Stimulated activated CD4-positive, alpha-beta T cell treated with anti-CD3 and anti-CD28 coated beads, Interleukin-1b, Interleukin-23, amount 100 ng/mL, for 48 hours (primary cell): ENCODE data around the gene FAM156A.
"Not testable (repeated sequence)": the region's sequence is repeated elsewhere in the genome, so short reads cannot be mapped to it uniquely, and the experiment has no call there.

Experiments used
- DNase-seq: peaks from one replicate; pipeline ENCODE4 v3.0.0-alpha.2; 2020

The FAM156A gene, protein sequence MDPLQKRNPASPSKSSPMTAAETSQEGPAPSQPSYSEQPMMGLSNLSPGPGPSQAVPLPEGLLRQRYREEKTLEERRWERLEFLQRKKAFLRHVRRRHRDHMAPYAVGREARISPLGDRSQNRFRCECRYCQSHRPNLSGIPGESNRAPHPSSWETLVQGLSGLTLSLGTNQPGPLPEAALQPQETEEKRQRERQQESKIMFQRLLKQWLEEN

DNA sequence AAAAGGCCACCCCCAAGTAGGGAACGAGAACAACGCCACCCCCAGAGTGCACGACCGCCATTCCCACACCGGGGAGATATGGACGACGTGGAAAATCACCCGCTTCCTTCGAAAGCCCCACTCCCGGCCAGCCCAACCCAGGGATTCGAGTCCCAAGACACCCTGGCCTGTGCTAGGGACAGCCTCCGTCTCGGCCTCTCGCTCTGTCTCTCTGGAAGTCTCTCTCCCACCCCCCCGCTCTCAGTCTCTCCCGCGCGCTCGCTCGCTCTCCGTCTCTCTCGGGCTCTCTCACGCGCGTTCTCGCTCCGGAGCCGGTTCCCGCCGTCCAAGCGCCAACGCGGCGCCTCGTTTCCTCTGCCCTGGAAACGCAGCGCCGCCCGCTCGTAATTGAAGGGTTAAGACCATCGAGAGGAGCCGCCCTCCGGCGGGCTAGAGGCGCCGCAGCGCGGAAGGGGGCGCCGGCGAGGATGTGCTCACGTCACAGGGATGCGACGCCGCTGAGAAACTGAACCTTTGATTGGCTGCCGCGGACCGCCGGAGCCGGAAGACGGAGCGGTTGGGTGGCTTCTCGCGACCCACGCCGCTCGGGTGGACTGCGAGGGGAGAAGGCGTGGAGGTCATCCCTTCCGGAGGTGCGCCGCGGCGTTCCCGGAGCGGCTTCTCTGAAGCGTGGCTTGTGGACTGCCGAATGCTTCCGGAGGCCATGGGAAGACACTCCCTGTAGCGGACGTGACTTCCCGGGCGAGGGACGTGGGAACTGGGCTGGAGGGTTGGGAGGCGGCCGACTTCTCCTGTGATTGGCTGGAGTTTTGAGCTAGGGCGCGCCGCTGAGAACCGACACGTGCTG, at the start of gene FAM156A:
Gene FAM156A, minus strand, starts transcription at position 406 of the 847 bp plus-strand sequence. CDS start 9,930 bp downstream, outside the sequence.
- DNase-seq: not testable (repeated sequence)

- no peak for DNase-seq
These were observed 47.0 kb upstream of the FAM156A start for GRCh38 chrX:53005327-53005726.

GRCh38 chrX:53004811-53005210, 46.5 kb upstream of the FAM156A start:
- no peak for DNase-seq

DNA sequence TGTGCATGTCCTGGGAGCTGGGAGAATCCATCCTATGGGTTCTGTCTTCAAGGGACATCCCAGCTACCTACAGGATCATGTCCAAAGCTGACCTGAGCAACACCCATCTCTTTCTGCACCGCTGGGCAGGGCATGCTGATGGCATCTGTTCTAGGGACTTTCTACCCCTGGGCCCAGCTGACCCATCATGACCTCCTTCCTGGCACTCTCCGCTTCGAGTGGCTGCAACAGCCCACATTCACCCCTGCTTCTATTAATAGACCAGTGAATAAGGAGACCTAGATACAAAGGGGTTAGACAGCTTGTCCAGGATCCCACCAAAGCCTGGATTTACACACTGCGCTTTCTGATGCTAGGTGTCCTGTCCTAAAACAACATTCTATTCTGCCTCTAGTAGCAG, 45.7 kb upstream of the FAM156A start:
- DNase-seq: no peak

GRCh38 chrX:53003111-53003510, 44.8 kb upstream of the FAM156A start:
- DNase-seq: no peak

GRCh38 chrX:53001958-53002357, 43.6 kb upstream of the FAM156A start:
- DNase-seq: no peak

- DNase-seq: no peak
These were observed 42.3 kb upstream of the FAM156A start for GRCh38 chrX:53000447-53001135.

DNA sequence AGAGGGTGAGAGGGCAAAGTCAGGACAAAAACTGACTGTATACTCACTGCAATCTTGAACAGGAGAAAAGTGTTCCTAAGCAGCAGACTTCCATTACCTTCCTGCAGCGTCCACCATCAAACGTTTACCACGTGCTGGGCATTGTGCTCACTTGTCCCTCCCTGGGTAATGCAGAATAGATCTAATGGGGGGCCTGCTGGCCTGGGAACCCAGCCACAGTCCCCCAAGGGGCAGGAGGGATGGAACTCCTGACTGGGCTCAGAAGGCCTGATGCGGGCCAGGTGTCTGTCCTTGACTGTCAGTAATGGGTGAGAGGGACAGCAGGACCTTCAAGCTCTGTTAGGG, 37.6 kb upstream of the FAM156A start:
- no peak for DNase-seq

DNA sequence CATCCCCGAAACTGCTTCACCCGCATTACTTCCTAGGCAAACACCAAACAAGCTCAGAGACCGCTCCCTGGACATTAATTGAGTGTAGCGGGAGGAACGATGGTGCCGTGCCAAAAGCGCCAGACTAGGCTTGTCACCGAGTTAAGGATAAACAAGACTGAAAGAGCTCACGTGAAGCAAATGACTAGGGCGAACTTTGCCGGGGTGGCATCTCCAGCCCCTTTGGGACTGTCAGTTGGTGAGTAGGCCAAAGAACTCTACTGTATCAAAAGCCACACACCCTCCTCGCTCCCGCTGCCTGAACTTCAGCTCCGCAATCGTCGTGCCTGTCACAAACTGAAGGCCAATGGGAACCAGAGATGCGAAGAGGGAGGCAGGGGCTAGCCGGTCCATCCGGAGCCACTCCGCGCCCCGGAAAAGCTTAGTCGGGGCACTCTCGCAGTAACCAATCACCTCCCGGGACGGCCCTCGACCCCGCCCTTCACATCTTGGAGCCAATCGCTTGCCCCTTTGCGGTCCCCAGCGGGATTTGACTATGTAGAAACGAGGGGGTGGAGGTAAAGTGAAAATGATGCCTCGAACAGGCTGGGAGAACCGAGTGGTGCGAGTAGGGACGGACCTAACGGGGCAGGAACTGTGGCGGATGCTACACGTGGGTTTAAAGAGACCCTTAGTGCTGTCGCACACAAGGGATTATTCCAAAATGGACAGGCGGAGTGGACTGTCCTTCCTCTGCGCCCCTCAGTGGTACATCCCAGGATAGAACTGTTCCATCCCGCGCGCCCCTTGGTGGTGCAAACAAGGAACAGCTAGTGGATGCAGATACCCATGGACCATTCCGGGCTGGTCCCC, 37.0 kb upstream of the FAM156A start:
- DNase-seq: peak; percentile 93

GRCh38 chrX:52990848-52991247, 32.5 kb upstream of the FAM156A start:
- DNase-seq: no peak

- peak; percentile 61 for DNase-seq
These were observed 31.8 kb upstream of the FAM156A start for GRCh38 chrX:52990011-52990631.

- peak; percentile 51 for DNase-seq
These were observed 30.9 kb upstream of the FAM156A start for GRCh38 chrX:52988985-52989917.

DNA sequence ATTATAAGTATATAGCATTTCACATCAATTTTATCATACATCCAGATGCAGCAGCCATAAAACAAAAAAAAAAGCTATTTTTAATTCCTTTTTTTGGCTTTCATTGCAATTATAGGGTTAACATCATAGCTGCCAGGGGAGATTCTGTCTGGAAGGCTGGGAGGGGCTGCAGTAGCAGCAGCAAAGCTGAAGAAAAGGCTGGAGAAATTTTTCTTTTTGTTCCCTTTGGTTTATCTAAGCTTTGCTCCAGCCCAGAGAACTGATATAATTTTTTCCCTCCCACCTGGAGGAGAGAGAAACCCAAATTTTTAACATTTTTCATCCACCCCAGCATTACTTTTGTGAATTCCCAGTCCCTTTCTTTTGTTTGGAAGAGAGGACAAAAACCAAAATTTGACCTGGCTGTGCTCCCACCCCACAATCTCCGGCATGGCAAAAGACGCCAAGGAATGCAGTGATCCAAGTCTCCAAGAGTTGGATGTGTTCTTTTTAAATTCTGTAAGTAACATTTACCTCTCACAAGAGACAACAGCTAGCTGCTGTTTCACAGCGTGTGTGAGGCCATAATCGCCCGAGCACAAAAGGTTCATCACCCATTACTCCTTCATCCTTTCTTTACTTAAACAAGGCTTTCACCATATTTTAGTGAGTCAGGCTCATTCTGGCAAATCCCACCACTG, 25.1 kb upstream of the FAM156A start:
- no peak for DNase-seq

- DNase-seq: no peak
These were observed 21.7 kb upstream of the FAM156A start for GRCh38 chrX:52979993-52980392.

DNA sequence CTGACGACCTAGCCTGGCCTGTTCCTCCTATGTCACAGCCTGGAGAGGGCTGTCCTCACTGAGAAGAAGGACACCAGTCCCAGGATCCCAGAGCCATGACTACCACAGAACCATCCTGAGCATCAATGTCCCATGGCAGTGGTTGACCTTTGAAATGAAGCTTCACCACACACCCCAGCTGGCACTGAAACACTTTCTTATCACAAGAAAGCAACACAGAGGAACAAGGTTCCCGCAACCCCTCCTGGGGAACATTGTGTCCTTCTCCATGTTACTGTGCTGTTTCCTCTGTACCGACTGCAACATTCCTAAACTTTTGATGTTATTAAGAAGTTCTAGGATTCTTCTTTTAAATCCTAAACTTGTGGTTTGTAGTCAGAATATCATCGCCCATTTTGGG, 21.2 kb upstream of the FAM156A start:
- no peak for DNase-seq

- DNase-seq: no peak
These were observed 19.6 kb upstream of the FAM156A start for GRCh38 chrX:52977953-52978352.

GRCh38 chrX:52975576-52975975, 17.3 kb upstream of the FAM156A start:
- not testable (repeated sequence) for DNase-seq

- DNase-seq: not testable (repeated sequence)
These were observed 16.1 kb upstream of the FAM156A start for GRCh38 chrX:52974336-52974992.

DNA sequence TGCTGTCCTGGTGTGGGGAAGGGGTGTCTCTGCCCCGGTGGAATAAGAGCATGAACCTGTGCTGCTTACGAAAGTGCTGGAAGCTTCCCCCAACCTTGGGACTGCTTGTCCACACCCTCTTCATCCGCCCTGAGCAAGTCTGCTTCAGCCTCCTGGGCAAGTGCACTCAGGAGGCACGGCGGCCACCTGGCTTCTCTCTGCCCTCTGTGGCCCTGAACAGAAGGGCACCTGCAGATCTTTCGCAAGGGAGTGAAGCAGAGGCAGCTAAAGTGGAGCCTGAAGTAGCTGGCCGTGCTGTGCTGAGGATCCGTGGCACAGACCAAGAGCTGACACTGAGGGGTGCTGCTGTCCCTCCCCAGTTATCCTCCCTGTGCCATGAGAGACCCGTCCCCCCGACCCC, 9.6 kb upstream of the FAM156A start:
- DNase-seq: not testable (repeated sequence)
